ENCODE data around the gene RAMP3.

GRCh38 chr7:45157653-45158401 is at the start of gene RAMP3:
- TF ChIP-seq CTCF (IDR thresholded peaks at IDR 0.05) (no peak), POLR2A (IDR thresholded peaks at IDR 0.05) (no peak), POLR2AphosphoS5 (IDR thresholded peaks at IDR 0.05) (no peak)

Measured in suprapubic skin (tissue), 4 donors.